Stimulated activated CD4-positive, alpha-beta T cell treated with anti-CD3 and anti-CD28 coated beads, Interleukin-12 subunit alpha, Interleukin-12 subunit beta, amount 100 ng/mL, for 24 hours (primary cell): Measurements from ENCODE around the gene RBM4.

Experiments
- DNase-seq, 2 experiments: peaks; one replicate each; pipeline ENCODE4 v3.0.0-alpha.2; 2020; ENCODE audit warnings: low read depth in 2 of 2

The RBM4 gene

DNA sequence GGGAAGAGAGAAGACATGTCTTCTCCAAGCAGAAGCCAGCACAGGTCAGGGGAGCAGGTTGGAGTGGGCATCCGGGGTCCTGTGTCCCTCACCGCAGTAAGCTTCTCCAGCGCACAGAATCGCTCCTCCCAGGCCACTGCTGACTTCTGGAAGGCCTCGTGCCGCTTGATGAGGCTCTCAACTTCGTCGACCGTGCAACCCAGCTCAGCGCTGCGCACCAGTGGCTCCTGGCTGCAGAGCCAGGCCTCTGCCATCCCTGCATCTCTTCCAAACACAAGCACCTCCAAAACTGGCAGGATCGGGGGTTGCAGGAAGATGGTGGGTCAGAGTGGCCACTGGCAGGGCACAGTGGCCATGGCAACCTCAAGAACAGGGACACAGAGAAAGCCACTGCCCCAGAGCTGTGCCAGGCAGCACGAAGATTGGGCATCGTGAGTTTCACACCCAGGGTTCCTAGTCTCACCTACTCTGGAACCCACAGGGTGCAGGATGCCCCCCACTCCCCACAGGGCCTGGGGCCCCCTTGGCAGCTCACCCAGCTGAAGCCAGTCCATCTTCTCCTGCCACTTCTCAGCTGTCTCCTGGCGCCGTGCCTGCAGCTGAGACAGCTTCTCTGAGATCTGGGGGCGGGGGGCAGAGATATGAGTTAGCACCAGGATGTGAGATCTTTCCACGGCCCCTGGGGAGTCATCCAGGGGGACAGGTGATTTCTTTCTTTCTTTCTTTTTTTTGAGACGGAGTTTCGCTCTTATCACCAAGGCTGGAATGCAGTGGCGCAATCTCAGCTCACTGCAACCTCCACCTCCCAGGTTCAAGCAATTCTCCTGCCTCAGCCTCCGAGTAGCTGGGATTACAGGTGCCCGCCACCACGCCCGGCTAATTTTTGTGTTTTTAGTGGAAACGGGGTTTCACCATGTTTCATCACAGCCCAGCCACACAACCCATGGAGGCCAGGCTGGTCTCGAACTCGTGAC, 50.3 kb downstream of the RBM4 start:
- no peak for DNase-seq

DNA sequence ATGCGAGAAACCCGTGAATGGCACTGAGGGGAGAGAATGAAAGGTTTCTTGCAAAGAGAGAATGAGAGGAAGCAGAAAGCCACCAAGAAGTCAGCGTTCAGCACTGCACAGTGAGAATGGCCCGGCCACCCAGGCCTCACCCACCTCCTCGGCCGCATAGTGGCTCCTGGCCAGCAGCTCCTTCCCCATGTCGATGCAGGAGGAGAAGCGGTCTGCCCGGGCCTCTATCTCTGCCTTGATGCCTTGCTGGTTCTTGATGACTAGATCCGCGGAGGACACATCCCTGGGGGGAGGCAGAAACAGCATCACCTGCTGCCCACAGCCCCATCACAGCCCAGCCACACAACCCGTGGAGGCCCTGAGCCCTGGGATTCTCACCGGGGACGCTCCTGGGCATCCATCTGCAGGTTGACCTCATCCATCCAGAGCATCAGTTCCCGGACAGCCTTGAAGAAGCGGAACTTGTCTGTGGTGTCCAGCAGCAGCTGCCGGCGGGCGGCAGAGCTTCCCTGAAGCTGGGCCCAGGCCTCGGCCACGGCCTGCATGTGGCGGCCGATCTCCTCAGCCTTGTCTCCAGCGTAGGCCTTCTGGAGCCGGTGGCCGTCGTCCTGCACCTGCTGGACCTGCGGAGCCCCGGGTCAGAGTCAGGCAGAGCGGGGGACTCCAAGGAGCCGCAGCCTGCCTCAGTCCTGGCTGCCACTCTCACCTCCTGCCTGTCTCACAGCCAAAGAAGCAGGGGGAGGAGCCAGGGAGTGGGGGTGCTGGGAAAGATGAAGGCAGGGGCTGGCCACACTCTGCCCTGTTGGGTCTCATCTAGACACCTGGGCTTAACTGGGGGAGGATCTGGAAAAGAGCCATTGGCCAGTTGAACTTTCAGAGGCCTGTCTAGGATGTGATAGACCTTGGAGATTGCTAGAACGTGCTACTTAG, 51.4 kb downstream of the RBM4 start:
- no peak for DNase-seq

DNA sequence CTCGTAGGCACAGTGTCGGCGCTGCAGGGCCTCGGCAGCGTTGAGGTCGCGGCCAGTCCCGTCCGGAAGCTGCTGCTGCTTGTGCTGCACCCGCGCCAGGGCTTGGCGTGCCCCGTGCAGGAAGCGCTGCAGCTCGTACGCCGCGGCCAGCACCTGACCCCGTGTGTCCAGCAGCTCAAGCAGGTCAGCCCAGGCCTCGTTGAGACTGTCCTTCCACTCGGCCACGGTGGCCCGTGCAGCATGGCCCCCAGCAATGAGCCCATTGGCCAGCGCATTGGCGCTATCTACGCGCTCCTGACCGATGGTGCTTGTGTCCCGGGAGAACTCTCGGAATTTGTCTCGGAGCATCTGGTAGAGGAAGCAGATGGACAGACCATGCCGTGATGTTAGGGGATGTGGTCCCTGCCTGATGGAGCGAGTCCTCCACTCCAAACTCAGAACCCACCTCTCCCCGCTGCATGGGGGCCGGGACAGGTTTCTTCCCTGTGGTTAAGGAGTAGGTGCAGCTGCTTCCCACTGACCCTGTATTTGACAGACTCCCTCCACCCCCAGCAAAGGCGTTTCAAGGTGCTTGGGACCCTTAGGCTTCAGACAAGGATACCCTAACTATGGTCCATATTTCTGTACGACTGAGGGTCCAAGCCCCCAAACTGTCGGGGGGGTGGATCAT, 52.9 kb downstream of the RBM4 start:
- no peak for DNase-seq

DNA sequence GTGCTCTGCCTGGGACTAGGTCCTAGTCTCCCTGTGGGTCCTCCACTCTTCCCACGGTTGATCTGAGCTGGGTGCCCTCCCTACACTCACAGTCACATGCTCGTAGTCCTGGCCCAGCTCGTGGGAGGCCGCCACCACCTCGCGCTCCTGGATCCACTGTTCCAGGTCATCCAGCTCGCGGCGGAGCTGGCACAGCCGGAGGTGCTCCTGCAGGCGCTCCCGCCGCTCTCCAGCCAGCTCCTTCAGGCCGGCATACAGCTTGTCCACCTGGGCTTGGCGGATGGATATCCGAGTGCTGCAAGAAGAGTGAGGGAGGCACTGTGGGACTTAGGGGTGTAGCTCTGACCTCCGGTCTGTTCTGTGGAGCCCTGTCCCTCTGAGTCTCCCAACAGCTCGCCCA, 53.9 kb downstream of the RBM4 start:
- no peak for DNase-seq

DNA sequence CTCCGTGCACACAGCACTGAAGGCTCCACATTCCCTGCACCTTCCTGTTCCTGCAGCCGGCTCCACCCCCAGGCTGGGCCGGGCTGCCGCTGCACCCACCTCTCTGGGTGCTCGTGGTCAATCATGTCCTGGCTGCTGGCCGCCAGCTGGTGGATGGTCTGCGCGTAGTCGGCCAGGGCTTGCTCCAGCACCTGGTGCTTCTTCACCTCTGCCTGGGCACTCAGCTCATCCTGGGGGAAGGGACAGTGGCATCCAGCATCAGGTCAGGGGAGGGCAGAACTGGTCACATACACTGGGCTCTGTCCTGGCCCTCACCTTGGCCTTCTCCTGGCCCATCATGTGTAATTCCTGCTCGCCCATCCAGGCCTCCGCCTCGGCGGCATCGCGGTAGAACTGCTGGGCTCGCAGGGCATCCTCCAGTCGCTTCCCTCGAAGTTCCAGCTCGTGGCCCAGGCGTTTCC, 54.4 kb downstream of the RBM4 start:
- DNase-seq: no peak

DNA sequence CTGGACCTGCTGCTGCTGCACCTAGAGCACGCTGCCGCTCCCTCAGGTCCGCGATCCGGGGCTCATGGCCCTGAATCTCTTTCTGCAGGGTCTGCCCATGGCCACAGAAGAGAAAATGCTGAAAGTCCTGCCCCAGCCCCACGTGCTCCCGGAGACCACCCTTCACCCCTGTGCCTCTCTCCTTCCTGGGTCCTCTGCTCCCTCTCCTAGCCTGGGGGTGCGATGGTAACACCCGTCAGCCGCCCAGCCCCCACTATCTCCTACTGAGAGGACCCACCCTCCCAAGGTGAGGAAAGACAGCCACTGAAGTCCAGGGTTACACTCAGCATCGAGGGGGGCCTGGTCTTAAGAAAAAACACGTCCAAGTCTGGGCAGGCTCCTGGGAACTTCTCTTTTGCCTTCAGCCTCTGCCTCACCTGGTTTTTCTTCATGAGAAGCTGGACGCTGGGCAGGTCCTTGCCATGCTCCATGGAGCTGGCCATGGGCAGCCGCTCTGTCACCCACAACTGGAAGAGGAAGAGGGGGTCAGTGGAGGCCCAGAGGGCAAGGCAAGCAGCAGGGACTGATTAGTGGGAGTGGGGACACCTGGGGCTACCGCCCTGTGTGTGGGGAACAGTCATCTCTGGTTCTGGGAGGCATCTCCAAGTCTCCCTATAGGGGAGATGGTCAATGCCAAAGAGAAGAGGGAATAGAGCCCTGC, 55.0 kb downstream of the RBM4 start:
- DNase-seq: no peak

DNA sequence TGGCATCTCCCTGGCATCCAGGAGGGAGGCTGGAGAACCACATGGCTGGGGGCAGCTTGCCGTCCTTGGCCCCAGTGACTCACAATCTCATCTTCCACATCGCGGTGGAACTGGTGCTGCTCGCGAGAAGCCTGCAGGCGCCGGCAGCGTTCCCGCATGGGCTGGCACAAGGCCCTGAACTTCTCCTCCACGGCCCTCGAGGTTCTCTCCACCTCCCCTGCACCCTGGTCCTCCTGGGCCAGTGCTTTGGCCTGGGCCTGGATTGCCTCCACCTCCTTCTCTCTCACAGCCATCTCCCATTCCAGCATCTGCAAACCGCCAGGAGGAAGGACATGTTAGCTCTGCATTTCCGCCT, 55.5 kb downstream of the RBM4 start:
- DNase-seq: no peak

DNA sequence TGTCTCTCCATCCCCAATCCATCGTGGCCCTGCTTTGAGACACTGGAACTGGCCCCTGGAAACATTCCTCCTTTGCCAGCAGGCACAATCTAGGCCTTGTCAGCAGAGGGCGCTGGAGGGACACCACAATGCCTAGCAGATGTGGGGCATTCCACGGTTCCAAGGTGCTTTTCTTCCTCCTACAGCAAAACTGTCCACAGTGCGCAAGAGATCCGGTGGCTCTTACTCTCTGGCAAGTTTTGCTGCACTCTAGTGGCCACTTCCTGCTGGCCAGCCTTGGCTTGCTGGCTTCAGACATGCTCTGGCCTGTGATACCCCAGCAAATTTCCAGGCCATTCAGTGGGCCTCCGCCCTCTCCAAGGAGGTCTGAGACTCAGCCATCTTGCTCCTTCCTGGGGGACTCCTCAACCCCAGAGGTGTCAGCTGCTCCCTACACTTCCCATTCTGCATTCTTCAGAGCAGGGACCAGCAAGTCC, 56.3 kb downstream of the RBM4 start:
- DNase-seq: peak; percentile 61 to 84
